Placental pericyte (primary cell): Measurements from ENCODE around the gene PTX4. TPM values are rescaled to one million over a fixed set of nuclear protein-coding genes. Genes with fewer than 3 reads are reported as not detected.

Experiments used
- total RNA-seq: library from RNA; depleted of rRNA; stranded (reverse); fragments of >200 nt; gene quantifications from 2 replicates; pipeline ENCODE4 v1.2.3, GENCODE V29; 2012

Gene PTX4, protein sequence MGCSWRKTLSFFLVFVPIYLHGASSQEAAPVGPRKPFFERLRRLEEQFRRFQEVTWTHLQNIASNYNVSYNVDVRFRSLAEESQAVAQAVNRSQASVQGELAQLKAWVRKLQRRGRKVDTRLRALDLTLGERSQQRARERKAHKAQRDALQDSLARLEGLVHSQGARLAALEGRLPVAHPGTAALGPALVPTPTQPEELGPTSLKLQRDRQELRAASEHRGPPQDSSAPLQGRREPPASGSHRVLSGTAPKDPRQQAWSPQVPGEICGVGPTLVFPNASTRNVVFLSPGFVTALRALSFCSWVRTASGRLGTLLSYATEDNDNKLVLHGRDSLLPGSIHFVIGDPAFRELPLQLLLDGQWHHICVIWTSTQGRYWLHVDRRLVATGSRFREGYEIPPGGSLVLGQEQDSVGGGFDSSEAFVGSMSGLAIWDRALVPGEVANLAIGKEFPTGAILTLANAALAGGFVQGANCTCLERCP
- total RNA-seq, result 0.29 TPM in 1 of 2 replicates, not detected in the other

DNA sequence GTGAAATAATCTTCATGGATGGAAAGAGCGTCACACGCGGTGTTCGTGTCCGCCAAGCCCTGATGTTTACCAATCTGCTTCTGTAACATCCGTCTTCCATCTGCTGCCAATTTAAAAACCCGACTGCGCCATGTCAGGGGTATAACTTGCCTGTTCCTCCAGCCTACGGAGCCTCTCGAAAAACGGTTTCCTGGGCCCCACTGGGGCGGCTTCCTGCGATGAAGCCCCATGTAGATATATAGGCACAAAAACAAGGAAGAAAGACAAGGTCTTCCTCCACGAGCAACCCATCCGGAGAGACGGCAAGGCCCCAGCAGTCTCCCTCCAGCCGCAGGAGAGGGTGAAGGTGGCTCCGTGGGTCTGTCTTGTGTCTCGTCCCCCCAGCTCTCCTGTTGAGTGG, at the start of gene PTX4:
TSS of gene PTX4 (minus strand) at position 326 of the 400 bp plus-strand sequence. CDS start at position 291, 35 bp downstream.

DNA sequence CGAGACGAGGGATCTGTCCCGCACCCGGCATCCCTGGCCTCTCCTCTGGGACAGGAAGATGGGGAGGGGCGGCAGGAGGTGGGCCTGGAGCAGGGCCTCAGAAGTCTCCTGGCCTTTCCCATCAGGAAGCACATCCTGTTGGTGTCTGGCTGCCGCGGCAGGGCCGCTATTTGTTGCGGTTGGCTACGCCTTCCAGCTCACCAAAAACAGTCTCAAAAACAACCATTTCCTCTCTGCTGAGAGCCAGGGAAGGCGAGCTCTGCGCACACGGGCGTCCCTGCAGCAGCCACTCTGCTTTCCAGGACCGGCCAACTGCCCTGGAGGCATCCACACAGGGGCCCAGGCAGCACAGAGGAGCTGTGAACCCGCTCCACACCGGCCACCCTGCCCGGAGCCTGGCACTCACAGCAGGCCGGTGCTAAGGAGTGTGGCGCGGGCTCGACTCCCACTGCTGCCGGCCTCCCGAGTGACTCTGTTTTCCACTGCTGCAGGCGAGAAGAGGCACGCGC, 44.8 kb upstream of the PTX4 start, which contains the start of gene TMEM204:
TSS of gene TMEM204 (plus strand) at position 224 of the 509 bp plus-strand sequence. CDS start 610 bp downstream, outside the sequence.

DNA sequence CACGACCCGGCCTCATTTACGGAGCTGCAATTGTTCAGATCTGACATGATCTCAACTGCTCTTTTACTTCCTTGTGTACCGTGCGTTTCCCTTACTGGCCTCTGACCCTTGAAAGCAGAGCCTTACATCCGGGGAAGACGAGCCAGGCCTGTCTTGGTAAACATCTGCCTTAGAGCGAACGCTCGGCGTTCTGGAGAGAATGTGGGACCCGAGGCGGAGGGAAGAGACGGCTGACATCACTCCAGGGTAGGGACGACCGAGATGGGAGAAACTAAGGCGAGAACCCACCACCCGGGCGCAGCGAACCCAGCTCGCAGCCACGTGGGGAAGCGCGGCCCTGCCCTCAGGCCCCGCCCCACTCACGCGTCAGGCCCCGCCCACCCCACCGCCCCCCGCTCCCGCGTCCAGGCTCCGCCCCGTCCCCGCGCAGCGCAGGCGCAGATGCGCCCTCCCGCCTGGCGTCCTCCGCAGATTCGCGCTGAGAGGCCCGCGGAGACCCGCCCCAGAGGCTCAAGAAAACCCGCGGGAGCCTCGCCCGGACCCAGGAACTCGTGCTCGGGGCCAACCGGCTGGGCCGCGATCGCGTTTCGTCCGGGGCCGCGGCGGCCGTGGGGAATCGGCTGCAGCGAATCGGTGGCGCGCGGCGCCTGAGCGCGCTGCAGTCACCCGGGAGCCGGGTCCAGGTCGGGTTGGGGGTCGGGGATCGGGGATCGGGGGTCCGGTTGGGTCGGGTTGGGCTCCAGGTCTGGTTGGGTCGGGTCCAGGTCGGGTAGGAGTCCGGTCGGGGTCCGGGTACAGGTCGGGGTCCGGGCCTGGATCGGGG, 4.4 kb upstream of the PTX4 start, which contains the start of gene TELO2:
TSS of gene TELO2 (plus strand) at position 438 of the 823 bp plus-strand sequence. CDS start 922 bp downstream, outside the sequence.

DNA sequence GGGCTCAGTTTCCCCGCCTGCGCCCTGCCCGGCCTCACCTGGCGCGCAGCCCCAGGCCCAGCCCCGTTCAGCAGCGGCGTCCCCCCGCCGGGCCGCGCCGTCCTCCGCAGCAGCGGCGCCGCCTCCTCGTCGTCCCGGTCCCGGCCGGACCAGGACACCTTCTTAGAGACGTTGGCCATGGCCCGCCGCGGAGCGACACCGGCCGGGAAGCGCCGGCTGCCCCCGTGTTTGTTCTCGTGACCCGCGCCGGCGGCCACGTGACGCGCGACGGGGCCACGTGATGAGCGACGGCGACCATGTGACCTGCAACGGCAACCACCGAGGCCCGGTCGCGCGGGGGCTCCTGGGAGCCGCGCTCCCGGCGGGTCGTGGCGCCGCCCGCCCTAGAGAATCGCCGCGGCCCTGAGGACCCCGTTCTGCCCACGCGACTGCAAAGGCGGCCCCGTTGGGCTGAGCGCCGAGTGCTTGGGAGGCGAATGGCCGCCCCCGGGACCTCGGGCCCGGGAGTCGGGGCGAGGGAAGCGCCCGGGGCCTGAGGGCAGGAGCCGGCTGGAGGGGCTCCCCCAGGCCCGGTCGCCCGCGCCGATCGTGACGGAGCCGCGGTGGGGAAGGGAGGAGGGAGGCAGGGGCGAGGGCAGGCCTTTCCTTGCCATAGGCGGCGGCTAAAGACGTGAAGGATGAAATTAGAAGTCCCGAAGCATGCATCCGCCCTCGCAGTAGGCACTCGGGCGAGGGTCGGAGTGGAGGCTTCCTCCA, 13.8 kb downstream of the PTX4 start, which contains the start of gene CLCN7:
TSS of gene CLCN7 (minus strand) at position 233 of the 756 bp plus-strand sequence. CDS start at position 179, 54 bp downstream.

DNA sequence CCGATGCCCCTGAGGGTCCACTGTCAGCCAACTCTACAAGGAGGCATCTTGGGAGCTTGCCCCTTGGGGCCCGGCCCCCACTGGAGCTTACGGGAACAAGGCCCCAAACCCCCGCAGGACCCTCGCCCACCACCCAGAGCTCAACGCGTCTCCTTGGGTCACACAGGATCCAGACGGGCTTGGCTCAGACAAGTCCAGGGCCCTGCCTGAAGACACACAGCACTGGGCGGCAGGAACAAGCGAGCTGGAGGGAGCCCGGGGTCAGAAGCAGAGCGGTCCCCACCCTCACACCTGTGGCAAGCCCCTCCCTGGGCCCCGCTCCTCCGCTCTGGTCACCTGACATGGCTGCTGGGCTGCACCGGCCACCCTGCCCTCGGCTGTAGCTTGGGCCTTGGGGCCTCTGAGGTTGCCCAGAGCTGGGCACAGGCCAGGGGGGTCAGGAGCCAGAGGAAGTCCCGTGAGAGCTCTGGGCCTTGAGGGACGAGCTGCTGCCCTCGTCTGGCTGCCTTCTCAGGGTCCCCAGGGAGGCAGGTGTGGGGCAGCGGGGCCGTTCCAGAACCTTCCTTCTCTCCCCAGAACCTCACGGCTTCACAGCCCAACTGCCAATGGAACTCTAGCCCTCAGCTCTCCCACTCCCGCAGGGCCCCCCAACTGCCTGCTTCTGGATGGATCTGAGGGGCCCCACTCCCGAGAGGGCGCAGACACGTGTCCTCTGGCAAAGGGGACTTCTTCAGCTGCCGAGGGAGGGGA, 44.6 kb downstream of the PTX4 start, which contains the start of gene CCDC154:
TSS of gene CCDC154 (minus strand) at position 577 of the 750 bp plus-strand sequence. CDS start at position 343, 234 bp downstream.

Other genes starting within 250 kb of the PTX4 start
- gene TPSAB1, start 248.2 kb downstream of the PTX4 start, total RNA-seq, result not detected in 2 replicates
- not detected in 2 replicates for gene TPSD1, start 232.9 kb downstream of the PTX4 start, total RNA-seq
- gene UBE2I, start 179.3 kb downstream of the PTX4 start, total RNA-seq, result 63.9 and 86.0 TPM in 2 replicates
- gene BAIAP3, start 155.3 kb downstream of the PTX4 start, total RNA-seq, result 0.66 and 2.4 TPM in 2 replicates
- gene TSR3, start 137.1 kb downstream of the PTX4 start, total RNA-seq, result 43.1 and 73.6 TPM in 2 replicates
- gene GNPTG, start 137.0 kb downstream of the PTX4 start, total RNA-seq, result 30.6 and 67.2 TPM in 2 replicates
- gene UNKL, start 74.2 kb downstream of the PTX4 start, total RNA-seq, result 8.2 and 9.4 TPM in 2 replicates
- gene UQCC4, start 68.2 kb downstream of the PTX4 start, total RNA-seq, result 13.1 and 17.0 TPM in 2 replicates
- gene PERCC1, start 57.9 kb downstream of the PTX4 start, total RNA-seq, result not detected in 2 replicates
- 0.14 and 0.88 TPM in 2 replicates for gene CCDC154, start 44.4 kb downstream of the PTX4 start, total RNA-seq
- 74.9 and 195 TPM in 2 replicates for gene CLCN7, start 13.9 kb downstream of the PTX4 start, total RNA-seq
- gene TELO2, start 4.4 kb upstream of the PTX4 start, total RNA-seq, result 17.3 and 30.4 TPM in 2 replicates
- gene TMEM204, start 44.7 kb upstream of the PTX4 start, total RNA-seq, result 9.6 and 39.7 TPM in 2 replicates
- 22.8 and 25.2 TPM in 2 replicates for gene IFT140, start 123.1 kb upstream of the PTX4 start, total RNA-seq
- gene CRAMP1, start 123.4 kb upstream of the PTX4 start, total RNA-seq, result 9.8 and 16.0 TPM in 2 replicates
- 25.6 and 84.6 TPM in 2 replicates for gene JPT2, start 189.3 kb upstream of the PTX4 start, total RNA-seq
- 38.7 and 65.4 TPM in 2 replicates for gene MAPK8IP3, start 217.3 kb upstream of the PTX4 start, total RNA-seq